ENCODE data around the gene NUP153.

NUP153 gene

DNA sequence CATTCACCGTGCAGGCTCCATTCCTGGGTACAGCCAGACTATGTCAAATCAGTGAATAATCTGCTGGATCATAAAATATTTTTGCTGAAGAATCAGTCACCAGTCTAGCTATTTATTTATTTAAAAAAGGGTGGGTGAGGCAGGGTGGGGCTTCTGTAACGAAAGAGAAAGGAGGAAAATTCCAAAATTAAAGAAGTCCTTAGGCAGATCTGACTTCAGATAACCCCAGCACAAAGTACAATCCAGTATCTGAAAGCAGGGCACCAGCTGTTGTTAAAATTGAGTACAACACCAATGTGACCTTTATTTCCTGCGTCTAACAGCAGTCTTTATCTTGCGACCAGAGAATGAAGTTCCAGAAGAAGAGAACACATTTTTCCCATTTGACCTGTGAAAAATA is 90.9 kb downstream of the NUP153 start:
- TF ChIP-seq, protein P1, sequence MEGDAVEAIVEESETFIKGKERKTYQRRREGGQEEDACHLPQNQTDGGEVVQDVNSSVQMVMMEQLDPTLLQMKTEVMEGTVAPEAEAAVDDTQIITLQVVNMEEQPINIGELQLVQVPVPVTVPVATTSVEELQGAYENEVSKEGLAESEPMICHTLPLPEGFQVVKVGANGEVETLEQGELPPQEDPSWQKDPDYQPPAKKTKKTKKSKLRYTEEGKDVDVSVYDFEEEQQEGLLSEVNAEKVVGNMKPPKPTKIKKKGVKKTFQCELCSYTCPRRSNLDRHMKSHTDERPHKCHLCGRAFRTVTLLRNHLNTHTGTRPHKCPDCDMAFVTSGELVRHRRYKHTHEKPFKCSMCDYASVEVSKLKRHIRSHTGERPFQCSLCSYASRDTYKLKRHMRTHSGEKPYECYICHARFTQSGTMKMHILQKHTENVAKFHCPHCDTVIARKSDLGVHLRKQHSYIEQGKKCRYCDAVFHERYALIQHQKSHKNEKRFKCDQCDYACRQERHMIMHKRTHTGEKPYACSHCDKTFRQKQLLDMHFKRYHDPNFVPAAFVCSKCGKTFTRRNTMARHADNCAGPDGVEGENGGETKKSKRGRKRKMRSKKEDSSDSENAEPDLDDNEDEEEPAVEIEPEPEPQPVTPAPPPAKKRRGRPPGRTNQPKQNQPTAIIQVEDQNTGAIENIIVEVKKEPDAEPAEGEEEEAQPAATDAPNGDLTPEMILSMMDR (conservative IDR thresholded peaks at IDR 0.05; ENCODE audit: control insufficient read depth, insufficient read depth, low read depth, low read length): no peak
- H3K4me3 ChIP-seq (ENCODE audit: control insufficient read depth, low read depth, low read length): no peak overlapping the region
- no peak for DNase-seq (ENCODE audit: low read depth)

DNA sequence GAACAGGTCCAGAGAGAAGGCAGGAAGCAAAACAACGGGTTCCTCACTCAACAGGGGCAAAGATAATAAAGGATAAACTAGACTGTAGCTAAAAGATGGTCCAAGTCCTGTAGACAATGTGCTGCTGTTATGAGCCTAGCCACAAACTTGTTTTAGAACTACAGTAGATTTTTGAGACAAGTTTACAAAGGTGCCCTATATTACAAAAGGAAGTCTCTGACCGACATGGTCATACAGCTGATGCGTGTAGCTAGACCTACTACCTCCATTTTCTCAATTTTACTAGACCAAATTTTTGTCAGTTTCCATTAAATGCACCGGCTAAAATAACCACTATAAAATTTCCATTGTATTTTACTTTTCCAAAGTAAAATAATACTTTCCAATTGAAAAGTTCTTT is 94.7 kb downstream of the NUP153 start:
- DNase-seq (ENCODE audit: low read depth): no peak
- H3K4me3 ChIP-seq (ENCODE audit: control insufficient read depth, low read depth, low read length): no peak overlapping the region
- TF ChIP-seq, protein P1 (conservative IDR thresholded peaks at IDR 0.05; ENCODE audit: control insufficient read depth, insufficient read depth, low read depth, low read length): no peak

DNA sequence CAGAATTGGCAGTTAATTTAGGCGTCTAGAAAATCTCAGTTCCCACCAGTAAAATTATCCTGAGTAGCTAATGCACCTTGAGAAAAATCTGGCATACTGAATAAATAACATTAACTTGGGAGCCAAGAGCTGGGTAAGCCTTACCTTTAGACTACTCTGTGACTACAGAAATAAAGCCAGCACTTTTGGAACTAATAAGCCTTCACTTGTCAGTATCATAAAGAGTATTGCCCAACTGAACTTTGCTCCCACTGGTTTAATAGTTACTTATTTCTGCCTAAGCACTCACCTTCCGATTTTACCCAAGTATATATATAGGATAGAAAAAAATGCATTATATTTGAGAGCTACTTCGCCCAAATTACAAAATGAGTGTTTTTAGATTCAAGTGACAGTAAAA is 95.9 kb downstream of the NUP153 start:
- DNase-seq (ENCODE audit: low read depth): no peak
- TF ChIP-seq, protein P1 (conservative IDR thresholded peaks at IDR 0.05; ENCODE audit: control insufficient read depth, insufficient read depth, low read depth, low read length): no peak

DNA sequence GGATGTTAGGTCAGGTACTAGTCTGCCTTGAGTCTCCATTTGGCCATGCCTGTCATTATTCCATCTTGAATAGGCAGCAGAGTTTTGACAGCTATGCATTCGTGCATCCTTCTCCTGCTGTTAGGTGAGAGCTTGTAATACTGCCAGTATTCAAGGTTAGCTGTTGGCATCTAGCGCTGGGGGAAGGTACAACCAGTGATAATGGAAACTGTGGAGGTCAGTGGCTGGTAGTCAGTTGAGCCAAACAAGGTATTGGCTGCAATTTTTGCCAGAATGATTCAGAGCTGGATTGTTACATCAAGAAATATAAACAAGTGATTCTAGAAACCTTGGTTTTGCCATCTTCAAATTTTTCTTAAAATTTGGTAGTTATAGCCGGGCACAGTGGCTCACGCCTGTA is 100.1 kb downstream of the NUP153 start:
- TF ChIP-seq, protein P1 (conservative IDR thresholded peaks at IDR 0.05; ENCODE audit: control insufficient read depth, insufficient read depth, low read depth, low read length): no peak
- H3K4me3 ChIP-seq (ENCODE audit: control insufficient read depth, low read depth, low read length): no peak overlapping the region
- DNase-seq (ENCODE audit: low read depth): no peak

More for the DNA sequence above, 95.9 kb downstream of the NUP153 start:
- H3K4me3 ChIP-seq (ENCODE audit: control insufficient read depth, low read depth, low read length): no peak overlapping the region

DNA sequence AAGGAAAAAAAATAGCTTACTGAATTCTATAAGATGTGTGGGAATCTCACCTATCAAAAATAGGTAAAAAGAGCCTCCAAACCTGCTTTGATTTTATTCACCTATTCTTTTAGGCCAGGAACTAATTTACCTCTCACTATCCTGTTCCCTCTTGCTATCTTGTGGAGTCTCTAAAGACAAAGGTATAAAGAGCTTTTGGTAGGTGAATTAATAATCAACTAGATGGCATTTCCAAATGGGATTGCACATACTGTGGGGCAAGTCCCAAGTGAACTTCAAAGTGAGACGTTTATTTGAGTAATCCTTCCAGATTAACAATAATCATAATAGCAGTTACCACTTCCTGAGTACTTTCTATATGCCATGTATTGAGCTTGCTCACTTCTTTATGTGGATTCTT is 103.8 kb downstream of the NUP153 start:
- TF ChIP-seq, protein P1 (conservative IDR thresholded peaks at IDR 0.05; ENCODE audit: control insufficient read depth, insufficient read depth, low read depth, low read length): no peak
- no peak for DNase-seq (ENCODE audit: low read depth)
- H3K4me3 ChIP-seq (ENCODE audit: control insufficient read depth, low read depth, low read length): no peak overlapping the region

DNA sequence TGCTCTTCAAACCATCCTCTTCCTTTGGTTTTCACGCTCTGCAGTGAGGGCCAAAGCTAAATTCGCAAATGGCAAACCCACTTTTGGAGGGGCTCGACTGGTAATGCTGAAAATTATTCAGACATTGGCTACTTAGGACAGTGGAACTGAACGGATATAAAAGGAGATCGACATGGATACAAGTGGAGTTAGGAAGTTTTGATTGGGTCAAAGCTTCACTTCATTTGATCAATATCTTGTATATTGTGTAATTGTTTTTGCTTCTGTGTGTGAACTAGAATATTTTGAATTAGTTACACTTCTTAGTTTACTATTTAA is 105.4 kb downstream of the NUP153 start:
- TF ChIP-seq, protein P1 (conservative IDR thresholded peaks at IDR 0.05; ENCODE audit: control insufficient read depth, insufficient read depth, low read depth, low read length): no peak
- peak overlapping the region; percentile 70 for H3K4me3 ChIP-seq (ENCODE audit: control insufficient read depth, low read depth, low read length)
- peak; percentile 3 for DNase-seq (ENCODE audit: low read depth)

Measured in fibroblast of mammary gland (primary cell).